Frontal cortex (tissue), 4 donors: ENCODE measurements around the gene TM9SF3. TPM values are rescaled to one million over a fixed set of nuclear protein-coding genes. Genes with fewer than 3 reads are reported as not detected.

Experiments
- DNase-seq, 2 donors: peaks; one replicate each; pipeline ENCODE4 v3.0.0; 2012; ENCODE audit warnings: low spot score in 2 of 2
- FAIRE-seq: peaks from 2 replicates; lab custom pipeline; 2012; peaks lifted over from hg19 to GRCh38; lab: Jason Lieb, UNC
- total RNA-seq: library from RNA; depleted of rRNA; stranded (reverse); fragments of >200 nt; gene quantifications from one replicate; pipeline ENCODE4 v1.2.3, GENCODE V29; 2014
- donor health status: control.
- donor health status: control.
- donor health status: control.

The TM9SF3 gene
- total RNA-seq: 130 TPM

GRCh38 chr10:96586419-96587263 lies at the start of gene TM9SF3:
TM9SF3 (minus strand) TSS chr10:96587012; CDS start chr10:96586835, 177 bp downstream.
- FAIRE-seq: no peak

GRCh38 chr10:96636551-96636950 lies 49.7 kb upstream of the TM9SF3 start:
- DNase-seq (no peak), FAIRE-seq (no peak)

More at GRCh38 chr10:96586419-96587263, at the start of gene TM9SF3:
- DNase-seq: peak; percentile 91 to 92

- no peak for FAIRE-seq
- DNase-seq: no peak
Measured at GRCh38 chr10:96632974-96633710, 46.3 kb upstream of the TM9SF3 start.

GRCh38 chr10:96627292-96627691 lies 40.5 kb upstream of the TM9SF3 start:
- FAIRE-seq (no peak), DNase-seq (no peak)

- DNase-seq (no peak), FAIRE-seq (no peak)
Measured at GRCh38 chr10:96626795-96627194, 40.0 kb upstream of the TM9SF3 start.

- DNase-seq (no peak), FAIRE-seq (no peak)
Measured at GRCh38 chr10:96625173-96625572, 38.4 kb upstream of the TM9SF3 start.

GRCh38 chr10:96622013-96622787 lies 35.4 kb upstream of the TM9SF3 start:
- FAIRE-seq: no peak
- no peak for DNase-seq

GRCh38 chr10:96619796-96620773 lies 33.3 kb upstream of the TM9SF3 start:
- no peak for FAIRE-seq
- DNase-seq: no peak

- DNase-seq (no peak), FAIRE-seq (no peak)
Measured at GRCh38 chr10:96619120-96619519, 32.3 kb upstream of the TM9SF3 start.

- no peak for FAIRE-seq
- peak; percentile 12 to 20 for DNase-seq
Measured at GRCh38 chr10:96618653-96619052, 31.8 kb upstream of the TM9SF3 start.

- DNase-seq: no peak
- no peak for FAIRE-seq
Measured at GRCh38 chr10:96616961-96617360, 30.1 kb upstream of the TM9SF3 start.

- DNase-seq: no peak
- FAIRE-seq: no peak
Measured at GRCh38 chr10:96614515-96614914, 27.7 kb upstream of the TM9SF3 start.

- DNase-seq (no peak), FAIRE-seq (no peak)
Measured at GRCh38 chr10:96613576-96613975, 26.8 kb upstream of the TM9SF3 start.

GRCh38 chr10:96612055-96612830 lies 25.4 kb upstream of the TM9SF3 start:
- FAIRE-seq (no peak), DNase-seq (no peak)

- DNase-seq (no peak), FAIRE-seq (no peak)
Measured at GRCh38 chr10:96610817-96611216, 24.0 kb upstream of the TM9SF3 start.

- no peak for FAIRE-seq
- DNase-seq: no peak
Measured at GRCh38 chr10:96609510-96609909, 22.7 kb upstream of the TM9SF3 start.

- DNase-seq (no peak), FAIRE-seq (no peak)
Measured at GRCh38 chr10:96608805-96609204, 22.0 kb upstream of the TM9SF3 start.

GRCh38 chr10:96608262-96608661 lies 21.4 kb upstream of the TM9SF3 start:
- DNase-seq (no peak), FAIRE-seq (no peak)
